NB4 (cell line): ENCODE data around the gene FHIT.

Source experiments
- CTCF ChIP-seq: IDR thresholded peaks from one replicate; pipeline ENCODE4 v1.5.1; 2012; ENCODE audit warnings: low read depth, low read length
- MYC ChIP-seq: IDR thresholded peaks from 2 replicates; pipeline ENCODE4 v1.6.1; 2011; ENCODE audit warnings: low read depth, low read length

GRCh38 chr3:60198179-60198720, 1053.0 kb downstream of the FHIT start:
- no peak for TF ChIP-seq MYC
- no peak for TF ChIP-seq CTCF
